Measurements from ENCODE around the gene FBXO39. TPM values are rescaled to one million over a fixed set of nuclear protein-coding genes. Genes with fewer than 3 reads are reported as not detected.

FBXO39 gene
- total RNA-seq, 4 donors from 2014 or later = 0.20 to 0.21 TPM; not detected in 2

GRCh38 chr17:6779411-6779810 lies 3.4 kb downstream of the FBXO39 start:
- H3K9me3 ChIP-seq = peaks cover 0 to 66% (median 2%) of the 10 kb centered on the region in 4 donors
- H3K4me3 ChIP-seq = no peak overlapping the region
- WGBS, 2 donors = 59 to 63% methylated on average over 2 of the region's 2 CpGs
- H3K36me3 ChIP-seq = peaks cover 0 to 6% (median 0%) of the 10 kb centered on the region in 3 donors
- H3K4me1 ChIP-seq = peaks cover 0 to 8% (median 0%) of the 10 kb centered on the region in 4 donors
- no peaks in the 10 kb centered on the region for H3K27me3 ChIP-seq
- no peak overlapping the region for H3K27ac ChIP-seq
- TF ChIP-seq, protein P1, sequence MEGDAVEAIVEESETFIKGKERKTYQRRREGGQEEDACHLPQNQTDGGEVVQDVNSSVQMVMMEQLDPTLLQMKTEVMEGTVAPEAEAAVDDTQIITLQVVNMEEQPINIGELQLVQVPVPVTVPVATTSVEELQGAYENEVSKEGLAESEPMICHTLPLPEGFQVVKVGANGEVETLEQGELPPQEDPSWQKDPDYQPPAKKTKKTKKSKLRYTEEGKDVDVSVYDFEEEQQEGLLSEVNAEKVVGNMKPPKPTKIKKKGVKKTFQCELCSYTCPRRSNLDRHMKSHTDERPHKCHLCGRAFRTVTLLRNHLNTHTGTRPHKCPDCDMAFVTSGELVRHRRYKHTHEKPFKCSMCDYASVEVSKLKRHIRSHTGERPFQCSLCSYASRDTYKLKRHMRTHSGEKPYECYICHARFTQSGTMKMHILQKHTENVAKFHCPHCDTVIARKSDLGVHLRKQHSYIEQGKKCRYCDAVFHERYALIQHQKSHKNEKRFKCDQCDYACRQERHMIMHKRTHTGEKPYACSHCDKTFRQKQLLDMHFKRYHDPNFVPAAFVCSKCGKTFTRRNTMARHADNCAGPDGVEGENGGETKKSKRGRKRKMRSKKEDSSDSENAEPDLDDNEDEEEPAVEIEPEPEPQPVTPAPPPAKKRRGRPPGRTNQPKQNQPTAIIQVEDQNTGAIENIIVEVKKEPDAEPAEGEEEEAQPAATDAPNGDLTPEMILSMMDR (IDR thresholded peaks at IDR 0.05) = no peak
- TF ChIP-seq POLR2A (IDR thresholded peaks at IDR 0.05) (no peak), EP300 (IDR thresholded peaks at IDR 0.05) (no peak)
- DNase-seq (ENCODE audit: low spot score in 2 of 2) = no peak

DNA sequence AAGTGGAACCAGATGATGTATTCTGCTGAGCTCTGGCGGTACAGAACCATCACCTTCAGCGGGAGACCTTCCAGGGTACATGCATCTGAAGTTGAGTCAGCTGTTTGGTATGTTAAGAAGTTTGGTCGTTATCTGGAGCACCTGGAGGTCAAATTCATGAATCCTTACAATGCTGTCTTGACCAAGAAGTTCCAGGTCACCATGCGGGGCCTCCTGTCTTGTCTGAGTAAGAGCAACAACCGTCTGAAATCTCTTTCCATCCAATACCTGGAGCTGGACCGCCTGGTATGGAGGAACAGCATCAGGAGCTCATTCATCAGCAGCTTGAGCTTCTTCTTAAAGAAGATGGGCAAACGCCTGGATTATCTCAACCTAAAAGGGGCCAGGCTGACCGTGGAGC lies 4.0 kb downstream of the FBXO39 start:
- no peak for DNase-seq (ENCODE audit: low spot score in 2 of 2)
- H3K4me3 ChIP-seq = no peak overlapping the region
- no peak for TF ChIP-seq EP300 (IDR thresholded peaks at IDR 0.05)
- TF ChIP-seq, protein P1 (IDR thresholded peaks at IDR 0.05) = no peak
- TF ChIP-seq POLR2A (IDR thresholded peaks at IDR 0.05) = no peak
- peaks cover 0 to 66% (median 0%) of the 10 kb centered on the region in 4 donors for H3K9me3 ChIP-seq
- no peaks in the 10 kb centered on the region for H3K36me3 ChIP-seq
- peaks cover 0 to 8% (median 0%) of the 10 kb centered on the region in 4 donors for H3K4me1 ChIP-seq
- 79 to 87% methylated on average over 8 of the region's 8 CpGs for WGBS, 2 donors
- no peaks in the 10 kb centered on the region for H3K27me3 ChIP-seq
- no peak overlapping the region for H3K27ac ChIP-seq

GRCh38 chr17:6780886-6781285 lies 4.9 kb downstream of the FBXO39 start:
- no peak overlapping the region for H3K27ac ChIP-seq
- peaks cover 0 to 66% (median 3%) of the 10 kb centered on the region in 4 donors for H3K9me3 ChIP-seq
- 63 to 77% methylated on average over 3 of the region's 3 CpGs for WGBS, 2 donors
- no peaks in the 10 kb centered on the region for H3K36me3 ChIP-seq
- DNase-seq (ENCODE audit: low spot score in 2 of 2) = no peak
- no peaks in the 10 kb centered on the region for H3K27me3 ChIP-seq
- peaks cover 0 to 3% (median 0%) of the 10 kb centered on the region in 4 donors for H3K4me1 ChIP-seq
- TF ChIP-seq EP300 (IDR thresholded peaks at IDR 0.05) (no peak), POLR2A (IDR thresholded peaks at IDR 0.05) (no peak)
- TF ChIP-seq, protein P1 (IDR thresholded peaks at IDR 0.05) = no peak
- no peak overlapping the region for H3K4me3 ChIP-seq

- no peak overlapping the region for H3K4me3 ChIP-seq
- H3K36me3 ChIP-seq = no peaks in the 10 kb centered on the region
- no peaks in the 10 kb centered on the region for H3K27me3 ChIP-seq
- TF ChIP-seq, protein P1 (IDR thresholded peaks at IDR 0.05) = no peak
- TF ChIP-seq POLR2A (IDR thresholded peaks at IDR 0.05) (no peak), EP300 (IDR thresholded peaks at IDR 0.05) (no peak)
- no peak for DNase-seq (ENCODE audit: low spot score in 2 of 2)
- WGBS, 2 donors = 86 to 89% methylated on average over 4 of the region's 4 CpGs
- H3K4me1 ChIP-seq = no peaks in the 10 kb centered on the region
- peaks cover 0 to 60% (median 3%) of the 10 kb centered on the region in 4 donors for H3K9me3 ChIP-seq
- no peak overlapping the region for H3K27ac ChIP-seq
Measured at GRCh38 chr17:6782244-6782643, 6.2 kb downstream of the FBXO39 start.

- H3K27me3 ChIP-seq = no peaks in the 10 kb centered on the region
- no peak overlapping the region for H3K27ac ChIP-seq
- TF ChIP-seq, protein P1 (IDR thresholded peaks at IDR 0.05) = no peak
- no peak for TF ChIP-seq EP300 (IDR thresholded peaks at IDR 0.05)
- TF ChIP-seq POLR2A (IDR thresholded peaks at IDR 0.05) = no peak
- no peak for DNase-seq (ENCODE audit: low spot score in 2 of 2)
- peaks cover 0 to 38% (median 3%) of the 10 kb centered on the region in 4 donors for H3K9me3 ChIP-seq
- no peaks in the 10 kb centered on the region for H3K36me3 ChIP-seq
- H3K4me3 ChIP-seq = no peak overlapping the region
- WGBS, 2 donors = 46 to 57% methylated on average over 8 of the region's 8 CpGs
- no peaks in the 10 kb centered on the region for H3K4me1 ChIP-seq
Measured at GRCh38 chr17:6786618-6787017, 10.6 kb downstream of the FBXO39 start.

Data from tibial nerve (tissue), 4 donors.